ENCODE measurements around the gene SRMS.
A peak's percentile ranks its signal among the peaks of the same experiment; 100 is the strongest.

The SRMS gene

GRCh38 chr20:63553251-63553932 lies 5.8 kb upstream of the SRMS start:
- DNase-seq (ENCODE audit: low spot score): peak; percentile 83

GRCh38 chr20:63552481-63553249 lies 5.1 kb upstream of the SRMS start:
- peak; percentile 45 for DNase-seq (ENCODE audit: low spot score)

GRCh38 chr20:63551068-63551467 lies 3.5 kb upstream of the SRMS start:
- no peak for DNase-seq (ENCODE audit: low spot score)

DNA sequence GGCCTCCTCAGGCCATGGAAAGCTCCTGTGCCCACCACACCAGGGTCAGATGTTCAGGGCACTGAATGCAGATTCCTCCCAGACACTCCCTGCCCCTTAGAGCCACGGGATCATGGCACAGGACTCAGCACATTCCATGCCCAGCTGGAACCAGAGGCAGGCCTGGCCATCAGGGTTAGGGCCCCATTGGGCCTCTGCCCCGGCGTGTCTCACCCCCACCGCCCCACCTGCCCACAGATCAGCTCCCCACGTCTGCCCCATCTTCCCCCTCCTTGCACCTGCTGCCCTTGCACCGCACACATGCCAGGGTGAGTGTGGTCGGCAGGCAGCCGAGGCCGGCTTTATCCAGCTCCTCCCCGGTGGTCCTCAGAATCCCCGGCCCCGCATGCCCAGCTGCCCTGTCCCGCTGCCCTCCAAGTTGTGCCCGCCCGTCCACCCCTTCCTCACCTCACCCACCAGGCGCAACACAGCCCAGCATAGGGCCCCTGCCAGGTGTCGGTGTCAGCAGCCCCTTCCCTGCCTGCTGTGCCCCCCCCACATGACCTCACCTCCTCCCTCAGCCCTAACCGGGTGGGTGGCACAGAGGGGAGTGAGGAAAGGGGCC lies 2.2 kb upstream of the SRMS start:
- DNase-seq (ENCODE audit: low spot score): no peak

DNA sequence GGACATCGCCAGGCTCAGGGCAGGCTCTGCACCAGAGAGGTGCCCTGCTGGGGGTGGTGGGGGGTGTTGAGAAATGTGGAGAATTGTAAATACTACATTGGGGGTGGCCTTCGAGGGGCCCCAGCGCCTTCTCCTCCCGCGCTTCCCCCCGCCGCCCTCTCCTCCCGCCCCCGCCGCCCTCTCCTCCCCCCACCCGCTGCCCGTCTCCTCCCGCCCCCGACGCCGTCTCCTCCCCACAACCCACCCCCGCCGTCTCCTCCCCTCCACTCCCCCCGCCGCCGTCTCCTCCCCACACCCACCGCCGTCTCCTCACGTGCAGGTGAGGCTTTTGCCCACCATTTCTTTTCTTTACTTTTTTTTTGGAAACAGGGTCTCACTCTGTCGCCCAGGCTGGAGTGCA lies 1.5 kb upstream of the SRMS start:
- DNase-seq (ENCODE audit: low spot score): no peak

- DNase-seq (ENCODE audit: low spot score): no peak
Measured at GRCh38 chr20:63548542-63548941, 993 bp upstream of the SRMS start.

- DNase-seq (ENCODE audit: low spot score): no peak
Measured at GRCh38 chr20:63546956-63547724, 409 bp downstream of the SRMS start.

GRCh38 chr20:63546256-63546955 lies 1.1 kb downstream of the SRMS start:
- DNase-seq (ENCODE audit: low spot score): no peak

GRCh38 chr20:63545814-63546213 lies 1.7 kb downstream of the SRMS start:
- DNase-seq (ENCODE audit: low spot score): peak; percentile 62

- peak; percentile 90 for DNase-seq (ENCODE audit: low spot score)
Measured at GRCh38 chr20:63544958-63545516, 2.5 kb downstream of the SRMS start.

GRCh38 chr20:63544241-63544957 lies 3.1 kb downstream of the SRMS start:
- no peak for DNase-seq (ENCODE audit: low spot score)

DNA sequence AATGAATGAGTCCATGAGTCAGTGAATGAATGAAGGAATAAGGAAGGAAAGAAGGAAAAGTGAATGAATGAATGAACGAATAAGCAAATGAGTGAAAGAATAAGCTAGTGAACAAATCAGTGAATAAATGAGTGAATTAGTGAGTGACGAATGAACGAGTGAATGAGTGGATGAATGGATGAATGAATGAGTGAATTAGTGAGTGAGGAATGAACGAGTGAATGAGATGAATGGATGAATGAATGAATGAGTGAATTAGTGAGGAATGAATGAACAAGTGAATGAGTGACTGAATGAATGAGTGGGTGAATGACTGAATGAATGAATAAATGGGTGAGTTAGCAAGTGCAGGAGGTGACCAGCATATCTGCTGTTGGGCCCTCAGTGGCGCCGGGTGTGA lies 3.8 kb downstream of the SRMS start:
- no peak for DNase-seq (ENCODE audit: low spot score)

DNA sequence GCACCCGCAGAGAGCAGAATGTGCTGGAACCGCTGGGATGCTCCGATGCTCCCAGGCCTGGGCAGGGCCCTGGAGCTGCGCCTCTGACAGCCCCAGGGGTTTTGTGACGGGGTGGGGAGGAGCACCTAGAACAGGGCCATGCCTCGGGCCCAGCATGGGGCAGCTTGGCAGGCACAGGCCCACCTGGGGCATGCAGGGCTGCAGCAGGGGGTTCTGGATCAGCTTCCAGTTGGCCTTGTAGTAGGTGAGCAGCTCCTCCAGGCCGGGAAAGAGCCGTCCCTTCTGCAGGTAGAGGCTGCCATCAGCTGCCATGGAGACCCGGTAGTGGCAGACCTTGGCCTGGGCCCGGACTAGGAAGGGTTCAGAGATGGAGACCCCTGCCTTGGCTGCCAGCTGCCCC lies 4.4 kb downstream of the SRMS start:
- DNase-seq (ENCODE audit: low spot score): no peak

DNA sequence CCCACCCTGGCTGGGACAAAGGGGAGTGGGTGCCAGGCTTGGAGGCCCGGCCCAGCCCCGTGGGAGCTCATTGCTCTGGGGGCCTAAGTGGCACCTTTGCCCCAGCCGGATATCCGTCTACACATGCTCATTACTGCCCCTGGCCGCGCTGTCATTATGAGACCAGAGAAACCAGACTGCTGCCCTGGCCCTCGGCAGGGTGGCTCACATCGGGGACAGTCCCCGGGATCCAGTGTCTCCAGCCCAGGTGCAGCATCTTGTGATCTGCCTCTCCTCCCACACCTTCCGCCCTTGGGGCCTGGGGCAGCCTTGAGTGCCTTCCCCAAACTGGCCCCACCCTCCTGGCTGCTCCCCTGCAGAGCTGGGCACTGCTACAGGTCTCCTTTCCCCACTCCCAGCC lies 4.9 kb downstream of the SRMS start:
- DNase-seq (ENCODE audit: low spot score): no peak

DNA sequence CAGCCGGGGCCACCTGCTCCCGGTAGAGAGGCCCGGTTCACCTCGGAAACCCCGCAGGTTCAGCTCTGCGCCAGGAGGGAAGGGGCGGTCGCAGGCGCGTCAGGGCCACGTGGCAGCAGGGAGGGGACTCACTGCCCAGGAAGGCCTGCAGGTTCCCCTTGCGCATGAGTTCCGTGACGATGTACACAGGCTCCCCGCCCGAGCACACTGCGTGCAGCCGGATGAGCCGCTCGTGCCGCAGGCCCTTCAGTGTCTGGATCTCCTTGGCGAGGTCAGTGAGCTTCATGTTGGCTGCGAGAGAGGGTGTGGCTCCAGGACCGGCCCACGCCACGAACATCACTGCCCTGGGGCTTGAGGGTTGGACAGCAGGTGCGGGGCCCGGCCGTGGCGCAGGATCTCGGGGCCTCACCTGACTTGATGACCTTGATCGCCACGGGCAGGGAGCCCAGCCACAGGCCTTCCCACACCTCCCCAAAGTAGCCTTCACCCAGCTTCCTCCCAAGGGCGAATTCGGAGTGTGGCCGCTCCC lies 5.5 kb downstream of the SRMS start:
- no peak for DNase-seq (ENCODE audit: low spot score)

- no peak for DNase-seq (ENCODE audit: low spot score)
Measured at GRCh38 chr20:63541371-63541770, 6.2 kb downstream of the SRMS start.

GRCh38 chr20:63540417-63541186 lies 6.9 kb downstream of the SRMS start:
- no peak for DNase-seq (ENCODE audit: low spot score)

DNA sequence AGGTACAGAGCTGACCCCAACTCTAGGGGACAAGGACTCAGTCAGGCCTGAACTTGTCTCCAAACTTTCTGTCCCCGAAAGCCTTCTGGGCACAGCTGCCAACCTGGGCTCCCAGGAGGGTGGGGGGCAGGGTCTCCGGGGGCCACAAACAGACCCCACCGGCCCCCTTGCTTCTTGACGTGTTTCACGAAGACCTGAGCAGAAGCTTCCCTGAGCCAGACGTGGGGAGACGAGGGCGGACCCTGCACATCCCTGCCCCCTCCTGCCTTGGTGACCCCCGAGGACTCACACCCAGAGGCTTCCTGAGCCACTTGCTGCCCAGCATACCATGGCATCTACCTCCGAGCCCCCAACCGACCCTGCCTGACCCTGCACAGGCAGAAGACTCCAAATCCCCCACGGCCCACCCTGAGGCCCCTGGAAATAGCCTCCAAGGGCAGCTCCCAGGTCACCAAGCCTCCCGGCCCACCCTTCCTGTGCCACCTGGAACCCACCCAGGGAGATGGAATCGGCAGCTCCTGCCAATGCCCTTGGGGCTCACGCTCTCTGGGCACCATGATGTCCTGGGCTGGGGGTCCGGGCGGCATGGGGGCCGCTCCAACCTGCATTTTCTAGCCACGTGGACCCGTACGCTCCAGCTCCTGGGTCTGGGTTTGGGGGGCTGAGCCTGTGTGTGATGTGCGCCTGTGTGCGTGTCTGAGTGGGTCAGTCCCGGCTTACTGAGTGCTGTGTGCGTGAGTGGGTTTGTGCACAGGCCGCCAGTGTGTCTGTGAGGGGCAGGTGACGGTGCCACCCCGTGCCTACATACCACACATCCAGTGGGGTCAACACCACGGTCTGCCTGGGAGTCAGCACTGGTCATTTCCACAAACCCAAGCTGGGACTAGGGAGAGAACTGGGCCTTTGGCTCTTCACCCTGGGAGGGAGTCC lies 7.8 kb downstream of the SRMS start:
- DNase-seq (ENCODE audit: low spot score): no peak

DNA sequence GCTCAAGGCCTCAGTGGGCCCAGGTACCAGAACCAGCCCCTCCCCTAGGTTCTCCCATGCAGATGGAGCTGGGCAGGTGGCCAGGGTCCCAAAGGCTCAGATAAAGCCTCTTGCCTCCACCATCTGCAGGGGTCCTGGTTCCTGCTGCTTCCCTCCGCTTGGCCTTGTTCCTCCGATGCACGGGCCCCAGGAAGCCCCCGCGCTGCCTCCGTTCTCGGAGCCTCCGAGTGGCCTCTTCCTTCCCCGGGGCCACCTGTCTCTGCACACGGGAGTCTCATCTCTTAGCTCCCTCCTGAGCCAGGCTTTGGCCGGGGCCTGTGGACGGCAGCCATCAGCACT lies 8.5 kb downstream of the SRMS start:
- no peak for DNase-seq (ENCODE audit: low spot score)

Data from SW480 (cell line).